Measurements from ENCODE around the gene SBSN. TPM values are rescaled to one million over a fixed set of nuclear protein-coding genes. Genes with fewer than 3 reads are reported as not detected.

The SBSN gene
- total and polyA plus RNA-seq, 10 of the 15 experiments (the other 5 are each of a cell fraction or from before 2014, with no cell fraction given), result 0.09 TPM; not detected in 9

- 0% methylated on average over 1 of the region's 2 CpGs for WGBS (ENCODE audit: insufficient coverage, insufficient replicate concordance, low lambda C conversion rate, missing lambda C conversion rate)
- no peaks in the 10 kb centered on the region; the same call in 2 of the 3 replicates for H3K9me3 ChIP-seq (replicated peaks; ENCODE audit: control insufficient read depth, insufficient read depth, low read length)
- no peak for TF ChIP-seq SP1 (IDR thresholded peaks at IDR 0.05; ENCODE audit: low read depth, low read length)
- TF ChIP-seq BACH1 (IDR thresholded peaks at IDR 0.05; ENCODE audit: borderline replicate concordance), result no peak
- TF ChIP-seq NR2C2 (IDR thresholded peaks at IDR 0.05; ENCODE audit: borderline replicate concordance, control insufficient read depth, insufficient read length, low read depth), result no peak
- TF ChIP-seq MEF2A (IDR thresholded peaks at IDR 0.05; ENCODE audit: insufficient read depth, low read depth, low read length), result no peak
- TF ChIP-seq, protein P1, sequence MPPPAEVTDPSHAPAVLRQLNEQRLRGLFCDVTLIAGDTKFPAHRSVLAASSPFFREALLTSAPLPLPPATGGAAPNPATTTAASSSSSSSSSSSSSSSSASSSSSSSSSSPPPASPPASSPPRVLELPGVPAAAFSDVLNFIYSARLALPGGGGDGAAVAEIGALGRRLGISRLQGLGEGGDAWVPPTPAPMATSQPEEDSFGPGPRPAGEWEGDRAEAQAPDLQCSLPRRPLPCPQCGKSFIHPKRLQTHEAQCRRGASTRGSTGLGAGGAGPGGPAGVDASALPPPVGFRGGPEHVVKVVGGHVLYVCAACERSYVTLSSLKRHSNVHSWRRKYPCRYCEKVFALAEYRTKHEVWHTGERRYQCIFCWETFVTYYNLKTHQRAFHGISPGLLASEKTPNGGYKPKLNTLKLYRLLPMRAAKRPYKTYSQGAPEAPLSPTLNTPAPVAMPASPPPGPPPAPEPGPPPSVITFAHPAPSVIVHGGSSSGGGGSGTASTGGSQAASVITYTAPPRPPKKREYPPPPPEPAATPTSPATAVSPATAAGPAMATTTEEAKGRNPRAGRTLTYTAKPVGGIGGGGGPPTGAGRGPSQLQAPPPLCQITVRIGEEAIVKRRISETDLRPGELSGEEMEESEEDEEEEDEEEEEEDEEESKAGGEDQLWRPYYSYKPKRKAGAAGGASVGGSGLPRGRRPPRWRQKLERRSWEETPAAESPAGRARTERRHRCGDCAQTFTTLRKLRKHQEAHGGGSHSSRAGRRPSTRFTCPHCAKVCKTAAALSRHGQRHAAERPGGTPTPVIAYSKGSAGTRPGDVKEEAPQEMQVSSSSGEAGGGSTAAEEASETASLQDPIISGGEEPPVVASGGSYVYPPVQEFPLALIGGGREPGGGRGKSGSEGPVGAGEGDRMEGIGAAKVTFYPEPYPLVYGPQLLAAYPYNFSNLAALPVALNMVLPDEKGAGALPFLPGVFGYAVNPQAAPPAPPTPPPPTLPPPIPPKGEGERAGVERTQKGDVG (CRISPR knock-in tag; IDR thresholded peaks at IDR 0.05), result no peak
- no peak for TF ChIP-seq FOXK2 (IDR thresholded peaks at IDR 0.05)
- no peak for TF ChIP-seq CHD1 (IDR thresholded peaks at IDR 0.05; ENCODE audit: low read depth, low read length)
- no peak for TF ChIP-seq POLR2AphosphoS5 (IDR thresholded peaks at IDR 0.05; ENCODE audit: low read length)
- no peak overlapping the region for H3K9ac ChIP-seq (ENCODE audit: control insufficient read depth, insufficient read depth, low read length)
- ChIA-PET SMC1A (ENCODE audit: uncharacterized antibody, unreplicated experiment) (no interaction called here), CTCF (interaction anchor here (0.6 kb wide), 2 partner anchors 16 to 513 kb away, joined by 3 read pairs; no protein-coding TSS in a partner anchor), POLR2A (interaction anchor here (0.6 kb wide), 1 partner anchor 30 kb away, joined by 10 read pairs; no protein-coding TSS in a partner anchor), RAD21 (ENCODE audit: unreplicated experiment) (no interaction called here)
- in situ Hi-C loops (cut with MboI) (no loop called here), intact Hi-C loops (cut with micrococcal nuclease; ENCODE audit: unreplicated experiment) (no loop called here)
- no peaks in the 10 kb centered on the region for H3K36me3 ChIP-seq (ENCODE audit: control insufficient read depth in 2 of 2, insufficient read depth in 2 of 2, low read length in 1 of 2)
- H4K20me1 ChIP-seq (ENCODE audit: control insufficient read depth, insufficient read depth), result no peaks in the 10 kb centered on the region
- H3K27me3 ChIP-seq (replicated peaks in 1 of 2; ENCODE audit: control insufficient read depth in 2 of 2, insufficient read depth in 2 of 2, low read length in 1 of 2), result no peaks in the 10 kb centered on the region; a peak in 1 of 4 replicates
- H3K4me1 ChIP-seq (ENCODE audit: control insufficient read depth, insufficient read depth, low read length), result peaks cover 30% of the 10 kb centered on the region
- FAIRE-seq (no peak), DNase-seq (ENCODE audit: low read depth, low spot score) (no peak), ATAC-seq (no peak)
- BruUV-seq (replicated peaks), result no TSS peak
- H3K4me2 ChIP-seq (ENCODE audit: control insufficient read depth, insufficient read depth), result no peak overlapping the region
- no peaks in the 10 kb centered on the region for H3K79me2 ChIP-seq (ENCODE audit: control insufficient read depth, insufficient read depth, low read length)
- H2AFZ ChIP-seq (ENCODE audit: control insufficient read depth, low read depth, low read length), result no peak overlapping the region
- H3K4me3 ChIP-seq, result no peak overlapping the region
- H3K27ac ChIP-seq (ENCODE audit: control insufficient read depth, insufficient read depth), result no peak overlapping the region
Measured at GRCh38 chr19:35562776-35563175, 34.7 kb upstream of the SBSN start.

Data from GM12878 (cell line).